WI38 (cell line): Measurements from ENCODE around the gene RBFOX1.

Experiments used
- H3K4me3 ChIP-seq: 2 replicates; pipeline ENCODE4 v1.5.1; 2011; ENCODE audit warnings: low read depth, mild to moderate bottlenecking, control low read depth, low read length
- CTCF ChIP-seq: IDR thresholded peaks from 2 replicates; pipeline ENCODE4 v1.5.1; 2012; ENCODE audit warnings: low read depth, mild to moderate bottlenecking, control low read depth, low read length

Gene RBFOX1

DNA sequence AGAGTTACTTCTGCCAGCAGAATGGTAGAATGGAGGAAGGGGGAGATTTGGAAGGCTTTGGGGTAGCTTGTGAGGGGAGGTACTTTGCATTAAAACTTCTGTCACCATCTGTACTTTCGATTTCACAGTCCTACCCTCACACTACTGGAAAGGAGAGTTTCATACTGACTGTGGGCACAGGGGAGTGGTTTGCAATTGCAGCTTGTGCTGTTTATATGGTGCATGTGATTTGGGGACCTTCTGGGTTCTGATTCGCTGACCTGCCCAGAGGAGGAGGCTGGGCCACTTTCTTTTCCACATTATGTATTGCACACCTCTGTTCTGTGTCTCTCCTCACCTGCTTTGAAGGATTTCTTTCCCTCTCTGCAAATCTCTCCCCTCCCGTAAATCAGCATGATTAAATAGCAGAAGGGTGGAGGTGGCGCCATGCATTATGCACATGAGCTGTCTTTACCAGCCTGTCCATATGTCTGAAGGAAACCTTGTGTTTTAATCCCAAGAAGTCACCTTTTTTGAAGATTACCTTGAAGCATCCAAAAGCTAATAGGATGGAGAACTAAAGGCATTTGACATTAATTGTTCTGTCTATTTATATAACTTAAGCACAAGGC lies 90.9 kb downstream of the RBFOX1 start:
- TF ChIP-seq CTCF = no peak
- H3K4me3 ChIP-seq = no peak overlapping the region

DNA sequence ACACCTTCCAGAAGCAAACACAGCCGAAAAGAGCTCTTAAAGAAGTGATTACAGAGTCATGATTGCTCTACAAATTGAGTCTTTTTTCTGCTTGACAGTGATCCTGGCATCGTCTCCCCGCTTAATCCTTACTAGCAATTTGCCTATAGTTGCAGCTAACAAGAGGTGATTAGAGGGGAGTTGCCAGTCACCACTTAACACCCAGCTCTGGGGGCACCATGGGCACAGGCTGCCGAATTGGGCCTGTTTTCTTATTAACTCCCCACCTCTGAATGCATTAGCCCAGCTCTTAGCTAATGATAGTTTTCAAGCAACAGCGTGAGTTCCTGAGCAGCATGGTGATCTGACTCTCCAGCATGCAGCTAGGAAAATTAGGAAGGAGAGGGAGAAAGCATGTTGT lies 93.5 kb downstream of the RBFOX1 start:
- TF ChIP-seq CTCF = no peak
- H3K4me3 ChIP-seq = no peak overlapping the region

GRCh38 chr16:7431723-7432122 lies 99.1 kb downstream of the RBFOX1 start:
- no peak overlapping the region for H3K4me3 ChIP-seq
- no peak for TF ChIP-seq CTCF

DNA sequence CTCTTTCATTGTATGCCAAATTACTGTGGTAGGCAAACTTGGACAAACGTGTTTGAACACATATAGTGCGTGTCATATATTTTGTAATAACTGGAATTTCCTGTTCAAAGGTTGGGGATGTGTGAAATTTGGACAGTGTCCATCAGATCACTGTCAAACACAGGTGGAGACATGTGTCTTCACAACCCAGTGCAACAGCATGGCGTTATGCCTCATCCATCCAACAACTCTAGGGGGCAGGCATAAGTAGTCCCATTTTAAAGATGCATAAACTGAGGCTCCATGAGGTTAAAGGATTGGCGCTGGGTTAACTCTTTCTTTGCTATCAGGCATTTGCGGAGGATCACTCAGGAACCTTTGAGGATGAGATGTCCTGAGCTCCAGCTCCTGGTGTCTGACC lies 103.7 kb downstream of the RBFOX1 start:
- no peak for TF ChIP-seq CTCF
- no peak overlapping the region for H3K4me3 ChIP-seq

DNA sequence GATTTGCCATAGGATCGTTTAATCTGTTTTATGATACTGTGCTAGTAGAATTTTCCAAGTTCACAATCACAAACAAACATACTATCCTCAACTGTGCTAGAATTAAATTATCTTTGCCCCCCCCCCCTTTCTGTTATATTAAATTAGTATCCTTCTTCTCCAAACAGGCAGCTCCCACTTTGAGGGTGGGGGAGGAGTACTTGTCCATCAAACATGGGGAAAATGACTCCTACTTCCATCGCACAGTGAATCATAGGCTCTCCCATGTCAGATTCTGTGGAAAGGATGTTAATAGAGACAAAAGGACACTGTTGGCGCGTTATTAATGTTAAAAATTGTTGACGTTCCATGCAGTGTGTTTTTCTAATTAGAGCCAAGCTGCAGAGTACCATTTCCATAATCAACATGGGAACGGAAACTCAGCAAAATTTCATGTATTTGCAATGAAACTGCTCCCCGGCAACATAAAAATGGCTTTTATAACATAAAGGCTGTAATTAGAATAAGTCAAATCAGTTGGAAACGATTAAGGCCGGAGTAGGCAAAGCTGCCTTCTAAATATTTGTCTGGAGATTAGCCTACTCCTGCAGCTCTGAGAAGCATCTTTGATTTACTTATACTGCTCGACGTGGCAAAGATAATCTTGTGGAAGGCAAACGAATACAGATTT lies 104.6 kb downstream of the RBFOX1 start:
- no peak overlapping the region for H3K4me3 ChIP-seq
- TF ChIP-seq CTCF = no peak

DNA sequence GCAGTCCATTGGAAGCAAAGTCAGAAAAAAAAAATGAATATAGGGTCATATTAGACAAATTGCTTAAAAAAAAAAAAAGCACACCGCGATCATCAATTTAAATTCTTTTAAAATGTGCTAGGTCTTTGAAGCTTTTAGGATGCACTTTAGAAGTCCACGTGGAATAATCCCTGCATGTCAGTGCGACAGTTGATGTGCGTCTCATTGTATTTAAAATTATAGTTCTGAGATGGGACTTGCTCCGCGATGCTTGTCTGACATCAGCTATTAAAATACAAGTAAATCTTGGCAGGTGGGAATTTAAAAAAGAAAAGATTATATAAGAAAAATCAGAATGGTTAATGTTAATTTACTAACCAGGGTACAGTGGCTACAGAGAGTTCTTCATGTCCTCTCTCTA lies 105.2 kb downstream of the RBFOX1 start:
- no peak overlapping the region for H3K4me3 ChIP-seq
- no peak for TF ChIP-seq CTCF

GRCh38 chr16:7438601-7439000 lies 106.0 kb downstream of the RBFOX1 start:
- no peak for TF ChIP-seq CTCF
- H3K4me3 ChIP-seq = no peak overlapping the region
